HG03457 (cell line): Measurements from ENCODE around the gene PRXL2B.
"Not testable (repeated sequence)": the region's sequence is repeated elsewhere in the genome, so short reads cannot be mapped to it uniquely, and the experiment has no call there.

Experiments
- ATAC-seq: cut with Tn5 transposase; IDR thresholded peaks from one replicate; pipeline ENCODE4 v1.9.1; 2021; ENCODE audit warnings: moderate number of reproducible peaks; ENCODE audit not compliant: unreplicated experiment

Gene PRXL2B, protein sequence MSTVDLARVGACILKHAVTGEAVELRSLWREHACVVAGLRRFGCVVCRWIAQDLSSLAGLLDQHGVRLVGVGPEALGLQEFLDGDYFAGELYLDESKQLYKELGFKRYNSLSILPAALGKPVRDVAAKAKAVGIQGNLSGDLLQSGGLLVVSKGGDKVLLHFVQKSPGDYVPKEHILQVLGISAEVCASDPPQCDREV

DNA sequence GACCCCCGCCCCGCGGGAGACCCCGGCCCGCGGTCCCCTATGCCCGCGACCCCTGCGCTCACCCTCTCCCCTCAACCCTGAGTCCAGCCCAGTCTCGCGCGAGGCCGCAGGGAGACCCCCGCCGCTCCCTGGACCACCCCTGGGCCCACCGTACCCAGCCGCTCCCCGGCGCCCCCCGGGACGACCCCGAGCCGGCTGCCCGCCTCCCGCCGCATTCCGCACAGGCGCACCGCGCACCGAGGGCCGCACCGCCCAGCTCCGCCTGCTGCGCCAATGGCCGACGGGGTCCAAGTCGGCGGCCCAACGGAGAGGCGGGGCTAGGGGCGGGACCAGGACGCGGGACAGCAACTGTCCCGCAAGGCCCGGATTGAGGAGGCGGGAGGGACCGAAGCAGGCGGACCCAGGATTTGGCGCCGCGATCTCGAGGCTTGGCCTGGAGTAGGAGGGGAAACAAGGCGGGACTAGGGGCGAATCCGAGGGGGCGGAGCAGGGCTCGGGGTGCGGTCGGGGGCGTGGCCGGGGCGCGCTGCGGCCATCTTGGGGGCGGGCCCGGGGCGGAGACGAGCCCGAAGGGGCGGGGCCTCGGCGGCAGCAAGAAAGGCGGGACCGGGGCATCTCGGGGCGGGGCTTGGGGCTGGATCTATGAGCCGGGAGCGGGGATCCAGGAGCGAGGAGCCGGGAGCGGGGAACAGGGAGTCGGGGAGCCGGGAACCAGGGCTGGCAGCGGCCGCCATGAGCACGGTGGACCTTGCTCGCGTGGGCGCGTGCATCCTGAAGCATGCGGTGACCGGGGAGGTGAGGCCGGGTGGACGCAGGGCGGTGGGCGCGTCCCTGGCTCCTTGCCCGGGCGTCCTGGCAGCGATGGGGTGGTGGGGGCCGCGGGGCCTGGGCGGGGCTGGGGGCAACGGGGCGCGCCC lies at the start of gene PRXL2B:
PRXL2B (plus strand) TSS at position 624 of the 917 bp plus-strand sequence; CDS start at position 733, 109 bp downstream.
- peak; percentile 37 for ATAC-seq

DNA sequence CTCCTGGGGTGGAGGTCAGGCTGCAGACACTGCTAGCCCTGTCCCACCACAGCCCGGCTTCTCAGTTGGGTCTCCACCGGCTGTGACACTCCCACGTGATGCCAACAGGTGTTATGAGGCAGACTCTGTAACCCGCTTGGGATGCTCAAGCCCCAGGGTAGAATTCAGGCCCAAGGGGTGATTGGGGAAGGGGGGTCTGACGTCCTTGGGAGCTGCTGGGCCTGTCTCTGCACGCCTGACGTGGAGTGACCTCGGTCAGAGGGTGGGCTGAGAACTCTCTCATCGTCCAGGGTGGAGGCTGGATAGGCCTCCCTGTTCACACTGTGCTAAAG lies 48.8 kb upstream of the PRXL2B start:
- ATAC-seq, result no peak

DNA sequence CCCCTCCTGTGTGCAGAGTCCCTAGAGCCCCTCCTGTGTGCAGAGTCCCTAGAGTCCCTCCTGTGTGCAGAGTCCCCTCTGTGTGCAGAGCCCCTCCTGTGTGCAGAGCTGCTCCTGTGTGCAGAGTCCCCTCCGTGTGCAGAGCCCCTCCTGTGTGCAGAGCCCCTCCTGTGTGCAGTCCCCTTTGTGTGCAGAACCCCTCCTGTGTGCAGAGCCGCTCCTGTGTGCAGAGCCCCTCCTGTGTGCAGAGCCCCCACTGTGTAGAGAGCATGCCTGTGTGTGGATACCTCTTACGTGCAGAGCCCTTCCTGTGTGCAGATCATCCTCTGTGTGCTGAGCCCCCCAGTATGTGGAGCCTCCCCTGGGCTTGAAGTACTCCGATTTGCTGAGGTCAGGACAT lies 48.2 kb upstream of the PRXL2B start:
- ATAC-seq, result no peak

DNA sequence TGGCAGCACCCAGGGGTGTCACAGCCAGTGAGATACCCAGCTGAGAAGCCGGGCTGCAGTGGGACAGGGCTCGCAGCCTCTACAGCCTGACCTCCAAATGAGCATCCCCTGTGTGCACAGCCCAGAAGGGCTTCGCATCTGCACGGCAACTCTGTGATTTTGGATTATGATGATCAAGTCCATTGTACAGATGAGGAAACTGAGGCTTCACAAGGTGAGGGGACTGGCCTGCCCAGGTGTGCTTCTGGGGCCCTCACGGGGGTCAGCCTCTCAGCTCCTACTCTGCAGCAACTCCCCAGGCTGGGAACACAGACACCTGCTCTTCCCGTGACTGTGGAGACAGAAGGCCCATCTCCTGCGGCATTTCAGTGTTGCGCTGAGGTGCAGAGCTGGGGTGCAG lies 47.7 kb upstream of the PRXL2B start:
- no peak for ATAC-seq

DNA sequence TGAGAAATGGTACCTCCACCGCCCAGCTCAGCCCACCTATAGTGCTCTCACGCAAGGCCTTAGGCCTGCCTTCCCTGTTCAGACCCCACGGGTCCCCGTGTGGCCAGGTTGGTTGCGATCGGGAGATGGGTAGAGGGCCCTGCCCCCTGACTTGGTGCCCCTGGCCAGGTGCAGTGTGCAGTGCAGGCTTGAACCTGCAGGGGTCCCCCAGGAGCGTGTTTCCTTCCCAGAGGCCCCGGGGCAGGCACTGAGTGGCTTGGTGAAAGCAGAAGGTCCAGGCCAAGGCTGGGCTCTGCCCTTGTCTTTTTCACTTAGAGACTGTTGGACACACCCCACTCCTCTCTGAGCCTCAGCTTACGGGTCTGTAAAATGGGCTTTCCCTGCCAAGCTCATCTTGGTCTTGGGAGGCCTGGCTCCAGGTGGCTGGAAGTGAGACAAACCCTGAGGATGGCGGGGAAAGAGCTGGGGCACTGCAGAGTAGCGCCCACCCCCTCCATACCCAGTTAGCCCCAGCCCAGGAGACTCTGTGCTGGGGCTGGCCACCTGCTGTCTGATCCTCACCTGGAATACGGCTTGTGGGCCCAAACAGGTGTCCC lies 47.2 kb upstream of the PRXL2B start:
- no peak for ATAC-seq

DNA sequence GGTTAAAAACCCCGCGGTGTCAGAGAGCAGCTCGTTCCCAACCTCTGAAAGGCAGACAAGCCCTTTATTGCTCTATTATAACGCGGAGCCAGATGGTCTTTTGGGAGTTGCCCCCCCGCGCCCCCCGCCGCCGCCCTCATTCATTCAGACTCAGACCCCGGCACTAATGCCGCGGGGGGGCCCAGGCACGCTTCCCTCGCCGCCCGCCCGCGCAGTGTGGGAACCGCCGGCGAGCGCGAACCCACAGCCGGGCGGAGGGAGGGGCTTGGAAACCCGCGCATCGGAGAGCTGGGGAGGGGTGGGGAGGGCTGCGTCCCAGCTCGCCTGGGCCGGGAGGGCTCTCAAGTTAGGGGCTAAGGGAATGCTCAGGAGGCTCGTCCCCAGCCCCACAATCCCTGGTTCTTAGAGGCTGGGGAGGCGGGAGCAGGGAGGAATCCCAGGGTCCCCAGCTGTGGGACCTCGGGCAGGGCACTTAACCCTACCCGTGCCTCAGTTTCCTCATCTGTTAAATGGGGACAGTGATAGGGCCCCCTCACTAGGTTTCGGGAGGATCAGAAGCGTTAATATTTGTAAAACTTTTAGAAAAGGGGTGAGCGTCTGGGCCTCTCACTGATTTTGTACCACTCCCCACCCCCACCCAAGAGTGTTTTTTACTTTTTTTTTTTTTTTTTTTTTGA lies 45.6 kb upstream of the PRXL2B start:
- no peak for ATAC-seq

DNA sequence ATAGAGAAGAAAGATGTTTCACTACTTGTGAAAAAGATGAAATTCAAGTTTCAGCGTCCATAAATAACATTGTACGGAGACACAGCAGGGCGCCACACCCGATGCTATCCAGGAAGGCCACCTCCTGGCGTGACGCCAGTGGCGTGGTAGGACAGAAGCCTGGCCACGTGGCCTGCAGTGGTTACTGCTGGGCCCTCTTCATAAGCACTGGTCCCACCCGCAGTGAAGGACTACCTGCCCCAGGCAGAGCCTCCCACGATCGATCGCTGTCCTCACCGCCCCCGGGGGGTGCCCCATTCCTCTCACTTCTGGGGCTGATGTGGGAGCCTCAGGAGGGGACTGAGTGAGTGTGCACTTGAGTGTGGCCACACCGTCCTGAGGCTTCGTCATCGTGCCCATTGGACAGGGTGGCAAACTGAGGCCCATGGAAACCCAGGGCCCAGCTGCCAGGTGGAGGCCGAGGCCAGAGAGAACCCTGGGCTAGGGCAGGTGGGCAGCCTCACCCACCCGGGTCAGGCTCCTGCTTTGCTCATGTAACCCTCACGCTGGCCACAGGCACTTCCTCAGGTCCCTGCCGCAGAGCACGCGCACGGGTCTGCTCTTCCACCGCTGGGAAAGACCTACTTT lies 44.8 kb upstream of the PRXL2B start:
- no peak for ATAC-seq

DNA sequence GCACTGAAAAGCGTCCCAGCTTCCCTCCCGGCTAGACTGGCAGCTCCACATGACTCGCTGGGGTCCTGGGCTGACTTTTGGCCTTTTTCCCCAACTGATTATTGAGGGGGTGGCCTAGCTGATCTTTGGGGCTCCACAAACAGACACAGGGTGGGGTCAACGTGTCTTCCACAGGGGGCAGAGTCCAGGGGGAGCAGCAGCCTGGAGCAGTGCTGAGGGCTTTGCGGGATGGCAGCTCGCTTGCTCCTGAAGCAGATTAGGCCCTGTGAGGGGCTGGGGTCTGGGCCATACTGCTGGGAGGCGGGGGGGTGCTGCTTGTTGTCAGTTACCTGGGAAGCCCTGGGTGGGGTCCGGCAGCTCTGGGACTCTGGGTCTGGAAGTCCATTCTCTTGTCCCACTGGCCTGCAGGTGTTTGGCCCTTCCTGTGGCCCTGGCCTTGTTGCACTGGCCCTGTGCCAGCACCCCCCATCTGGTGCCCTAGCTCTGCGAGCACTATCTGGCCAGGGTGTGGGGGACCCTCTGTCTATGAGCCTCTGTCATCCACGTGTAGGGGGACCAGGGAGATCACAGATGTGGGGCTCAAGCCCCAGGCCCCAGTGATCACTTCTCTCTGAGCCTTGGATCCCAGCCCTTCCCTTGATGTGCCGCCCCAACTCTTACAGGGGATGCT lies 44.2 kb upstream of the PRXL2B start:
- ATAC-seq, result no peak

DNA sequence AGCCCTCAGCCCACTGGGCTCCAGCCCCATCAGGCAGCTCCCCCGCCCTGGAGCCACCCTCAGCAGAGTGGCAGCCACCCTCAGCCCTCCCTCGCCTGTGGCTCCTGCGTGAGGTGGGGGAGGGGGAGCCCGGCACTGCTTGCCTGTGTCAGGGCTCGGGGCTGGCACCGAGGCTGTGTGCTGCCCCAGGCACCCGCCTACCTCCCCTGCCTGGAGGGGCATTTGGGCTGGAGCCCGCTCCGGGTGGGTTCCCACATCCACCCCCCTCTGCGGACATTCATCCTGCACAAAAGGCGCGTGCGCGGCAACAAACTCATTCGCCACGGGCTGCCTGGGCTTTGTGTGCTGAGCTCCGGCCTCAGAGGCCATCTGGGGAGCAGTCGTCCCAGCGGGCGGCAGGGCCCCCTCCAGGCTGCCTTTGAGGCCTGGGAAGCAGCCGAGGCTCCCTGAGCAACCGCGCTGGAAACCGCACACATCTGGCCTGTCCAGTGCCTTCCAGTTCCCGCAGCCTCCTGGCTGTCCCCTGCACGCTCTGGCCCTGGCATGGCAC lies 43.0 kb upstream of the PRXL2B start:
- no peak for ATAC-seq

DNA sequence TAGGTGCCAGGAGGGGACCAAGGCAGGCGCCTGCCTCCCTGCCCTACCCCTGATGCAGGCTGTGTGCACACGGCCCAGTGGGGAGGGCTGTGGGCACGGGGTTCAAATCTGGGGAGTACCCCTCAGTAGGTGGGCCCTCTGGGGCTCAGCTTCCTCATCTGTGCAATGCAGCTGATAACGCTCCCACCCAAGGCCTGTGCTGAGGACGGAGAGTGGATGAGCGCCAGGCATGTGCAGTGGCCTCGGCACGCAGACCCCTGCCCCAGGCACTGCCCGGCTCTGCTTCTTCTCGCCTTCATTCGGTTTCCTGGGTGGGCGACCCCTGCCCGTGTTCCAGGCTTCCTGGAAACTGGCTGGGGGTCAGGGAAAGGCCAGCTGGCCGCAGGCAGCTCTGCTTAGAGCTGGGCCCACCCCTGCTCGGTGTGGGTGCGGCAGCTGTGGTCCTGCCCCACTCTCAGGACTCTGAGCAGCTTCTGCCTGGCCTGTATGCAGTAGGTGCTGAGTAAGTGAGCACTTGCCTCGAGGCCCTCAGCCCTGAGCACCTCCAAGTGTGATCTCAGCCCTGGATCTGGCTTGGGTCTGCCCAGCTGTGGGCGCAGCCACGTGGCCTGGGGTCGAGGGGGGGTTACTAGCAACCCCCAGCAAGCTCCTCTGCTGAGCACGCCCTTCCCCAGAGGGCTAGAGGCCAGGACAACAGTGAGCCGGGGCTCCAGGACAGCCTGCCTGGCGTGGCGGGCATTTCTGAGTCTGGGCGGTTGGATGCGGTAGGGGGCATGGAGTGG lies 42.3 kb upstream of the PRXL2B start:
- ATAC-seq, result no peak

DNA sequence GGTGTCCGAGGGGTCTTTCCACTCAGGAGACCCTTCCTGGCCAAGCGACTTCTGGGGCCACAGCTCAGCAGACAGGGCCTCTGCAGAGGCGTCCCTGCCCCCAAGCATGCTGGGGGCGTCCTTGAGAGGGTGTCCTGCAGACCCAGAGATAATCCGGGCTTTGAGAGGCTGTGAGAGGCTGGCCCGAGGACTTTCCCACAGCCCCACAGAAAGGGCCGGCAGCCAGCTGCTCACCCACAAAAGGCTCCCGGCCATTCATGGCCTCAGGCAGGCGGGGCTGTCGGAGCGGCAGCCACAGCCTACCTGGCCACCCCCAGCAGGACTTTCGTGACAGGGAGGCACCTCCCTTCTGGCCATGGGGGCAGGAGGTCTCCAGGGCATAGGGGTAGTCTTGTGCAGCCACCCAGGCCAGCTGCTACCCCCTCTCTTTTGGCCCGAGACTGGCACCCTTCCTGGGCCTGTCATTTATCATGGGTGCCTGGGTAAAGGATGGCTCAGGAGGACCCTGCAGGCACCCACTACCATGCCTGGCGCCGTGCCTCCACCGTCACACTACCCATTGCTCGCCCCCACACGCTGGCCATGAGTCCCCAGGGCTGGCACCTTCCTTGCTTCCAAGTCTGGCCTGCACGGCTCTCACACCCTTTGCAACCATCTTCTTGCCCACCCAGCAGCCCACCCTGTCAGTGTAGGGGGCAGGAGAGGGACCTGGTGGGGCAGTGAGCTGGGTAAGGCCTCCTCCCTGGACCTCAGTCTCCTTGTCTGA lies 41.5 kb upstream of the PRXL2B start:
- ATAC-seq, result no peak

DNA sequence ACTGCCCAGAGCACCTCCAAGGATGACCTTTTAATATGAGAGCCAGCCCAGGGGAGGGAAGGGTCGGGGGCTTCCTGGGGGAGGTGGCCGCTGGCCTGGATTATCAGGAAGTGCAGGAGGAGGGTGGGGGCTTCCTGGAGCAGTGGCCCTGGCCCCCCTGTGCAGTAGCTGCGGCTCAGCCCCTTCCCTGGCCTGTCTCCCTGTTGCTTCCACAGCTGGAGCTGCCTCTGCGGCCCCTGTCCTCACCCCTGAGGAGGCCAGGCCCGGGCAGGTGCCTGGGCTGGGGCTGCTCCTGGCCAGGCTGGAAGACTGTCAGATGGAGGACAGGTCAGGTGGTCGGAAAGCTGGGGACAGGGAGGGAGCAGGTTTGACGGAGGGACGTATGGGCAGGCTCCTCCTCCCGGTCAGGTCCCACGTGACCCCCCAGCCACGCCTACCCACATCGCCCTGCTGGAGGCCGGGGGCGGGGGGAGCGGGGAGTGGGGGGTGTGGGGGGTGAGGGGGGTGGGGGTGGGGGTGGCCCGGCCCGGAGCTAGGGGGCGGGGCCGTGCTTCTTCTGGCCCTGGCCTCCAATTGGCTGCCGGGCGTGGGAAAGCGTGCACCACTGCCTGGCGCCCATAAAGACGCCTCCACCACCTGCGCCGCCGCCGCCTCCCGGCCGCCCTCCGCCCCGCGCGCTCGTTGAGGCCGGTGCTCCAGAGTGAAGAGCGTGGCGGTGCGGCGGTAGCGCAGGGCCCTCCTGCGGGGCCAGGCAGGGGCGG lies 40.6 kb upstream of the PRXL2B start:
- peak; percentile 27 for ATAC-seq

DNA sequence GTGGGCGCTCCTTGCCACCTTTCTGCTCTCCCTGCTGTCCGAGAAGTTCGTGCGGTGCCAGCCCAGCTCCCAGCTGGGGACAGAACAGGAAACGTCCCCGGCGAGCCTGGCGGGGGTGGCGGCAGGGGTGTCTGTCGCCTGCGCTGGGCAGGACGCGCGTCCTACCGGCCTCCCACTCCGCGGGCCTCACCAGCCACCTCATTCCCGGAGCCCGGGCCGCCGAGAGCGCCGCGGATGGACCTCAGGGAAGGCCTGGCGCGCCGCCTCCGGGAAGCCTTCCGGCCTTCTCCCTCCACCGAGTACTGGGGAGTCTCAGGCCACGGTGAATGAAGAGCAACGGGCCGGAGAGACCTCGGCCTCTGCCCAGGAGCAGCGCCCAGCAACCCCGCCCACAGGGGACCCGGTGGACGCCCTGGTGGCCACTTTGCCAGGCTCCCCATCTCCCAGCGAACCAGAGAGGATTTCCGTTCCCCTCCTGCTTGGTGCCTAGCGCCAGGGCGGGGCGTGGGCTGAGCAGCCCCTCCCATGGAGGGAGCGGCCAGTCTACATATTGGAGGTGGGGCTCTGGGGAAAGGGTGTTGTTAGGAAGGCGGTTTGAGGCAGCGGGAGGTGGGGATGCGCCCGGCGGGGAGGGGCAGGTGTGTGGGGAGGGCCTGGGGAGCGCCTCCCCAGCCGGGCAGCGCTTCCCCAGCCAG lies 39.9 kb upstream of the PRXL2B start:
- peak; percentile 30 for ATAC-seq

DNA sequence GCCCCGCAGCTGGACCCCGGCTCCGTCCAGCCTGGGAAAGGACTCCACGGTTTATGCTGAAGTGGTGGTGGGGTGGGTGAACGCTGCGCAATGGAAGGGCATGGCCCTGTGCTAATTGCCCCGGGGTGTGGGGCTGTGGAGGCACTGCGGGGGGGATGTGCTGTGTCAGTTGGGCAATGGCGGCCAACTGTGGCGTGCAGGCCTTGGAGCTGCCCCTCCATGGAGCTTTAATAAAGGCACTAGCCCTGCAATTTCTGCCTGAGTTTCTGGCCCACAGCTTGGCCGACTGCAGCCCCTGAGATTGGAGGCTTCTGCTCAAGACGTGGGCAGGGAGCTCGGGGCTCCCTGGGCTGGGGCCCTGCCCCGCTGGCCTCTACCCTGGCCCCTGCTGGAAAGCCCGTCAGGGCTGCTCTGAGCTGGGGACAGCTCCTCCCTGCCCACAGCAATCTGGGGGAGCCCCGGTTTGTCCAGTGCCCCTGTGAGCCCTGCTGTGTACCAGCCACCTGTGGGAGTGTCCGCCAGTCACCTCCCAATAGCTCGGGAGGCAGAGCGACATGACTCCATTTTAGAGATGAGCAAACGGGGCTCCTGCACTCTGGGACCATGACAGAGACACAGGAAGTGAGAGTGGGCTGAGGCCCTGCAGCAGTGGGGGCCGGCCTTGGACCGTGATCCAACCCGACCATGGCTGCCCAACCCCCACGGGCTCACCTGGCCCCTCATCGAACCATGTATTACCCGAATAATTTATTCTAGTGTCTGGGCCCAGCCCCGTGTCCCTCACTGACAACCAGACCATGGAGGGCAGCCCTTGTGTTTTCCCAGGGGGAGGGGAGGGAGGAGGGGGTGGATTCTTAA lies 39.1 kb upstream of the PRXL2B start:
- peak; percentile 1 for ATAC-seq

DNA sequence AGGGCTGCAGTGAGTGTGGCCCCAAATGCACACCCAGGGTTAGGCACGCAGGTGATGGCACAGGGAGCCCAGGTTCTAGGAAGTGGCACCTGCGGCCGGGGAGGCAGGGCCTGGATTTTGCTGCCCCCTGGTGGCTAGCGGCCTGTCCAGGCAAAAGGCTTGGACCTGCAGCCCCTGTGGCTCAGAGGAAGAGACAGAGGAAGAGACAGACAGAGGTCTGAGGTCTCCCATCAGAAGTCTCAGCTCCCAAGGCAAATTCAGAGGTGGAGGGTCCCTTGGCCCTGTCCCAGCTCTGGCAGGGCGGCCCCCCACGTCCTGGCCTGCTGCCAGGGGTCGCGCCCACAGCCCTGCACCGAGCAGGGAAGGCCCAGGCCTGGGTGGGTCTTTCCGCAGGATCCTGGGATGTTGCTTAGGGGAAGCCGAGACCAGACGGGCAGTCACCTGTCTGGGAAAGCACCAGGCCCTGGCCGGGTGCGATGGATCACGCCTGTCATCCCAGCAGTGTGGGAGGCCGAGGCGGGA lies 38.4 kb upstream of the PRXL2B start:
- ATAC-seq, result no peak

DNA sequence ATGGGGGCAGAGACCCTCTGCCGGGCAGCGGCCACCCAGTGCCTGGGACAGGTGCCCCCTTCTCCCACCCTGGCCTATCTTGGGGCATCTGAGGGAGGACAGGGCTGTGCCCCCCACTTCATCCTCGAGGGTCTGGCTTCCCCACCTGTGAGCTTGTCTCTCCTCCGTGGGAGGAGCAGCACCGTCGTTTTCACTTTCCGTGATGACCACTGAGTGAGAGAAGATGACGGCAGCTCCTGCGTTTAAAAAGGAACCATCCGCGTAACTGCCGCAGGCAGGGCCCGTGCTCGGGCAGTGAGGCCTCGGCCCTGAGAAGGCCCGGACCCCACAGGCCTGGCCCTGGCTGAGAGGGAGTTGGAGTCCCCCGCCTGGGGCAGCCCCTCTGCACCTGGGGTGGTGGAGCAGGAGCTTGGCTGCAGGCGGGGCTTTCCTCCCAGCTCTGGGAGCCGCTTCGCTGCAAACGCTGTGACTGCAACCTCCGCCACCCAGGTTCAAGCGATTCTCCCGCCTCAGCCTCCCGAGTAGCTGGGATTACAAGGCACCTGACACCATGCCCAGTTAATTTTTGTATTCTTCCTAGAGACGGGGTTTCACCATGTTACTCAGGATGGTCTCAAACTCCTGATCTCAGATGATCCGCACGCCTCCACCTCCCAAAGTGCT lies 37.1 kb upstream of the PRXL2B start:
- ATAC-seq, result not testable (repeated sequence)
